AG04449 (cell line): Measurements from ENCODE around the gene ITPR1.

ENCODE experiments used
- CTCF ChIA-PET: fragments of 350-600 bp; formaldehyde crosslinking; extraction: SDS; loops from one replicate; lab custom pipeline; 2021; ENCODE audit warnings: antibody characterized with exemption; lab: Yijun Ruan, JAX
- POLR2A ChIA-PET: fragments of 400-600, 350-600 bp; formaldehyde crosslinking; extraction: SDS; loops from one replicate; lab custom pipeline; 2020; ENCODE audit warnings: antibody characterized with exemption, inconsistent platforms; lab: Yijun Ruan, JAX
- DNase-seq: peaks from one replicate; pipeline ENCODE4 v3.0.0-alpha.2; 2010; ENCODE audit warnings: low read depth, low spot score
- H3K4me3 ChIP-seq: 2 replicates; pipeline ENCODE4 v1.5.1; 2011; ENCODE audit warnings: low read depth, mild to moderate bottlenecking, control low read depth, low read length
- CTCF ChIP-seq: IDR thresholded peaks from one replicate; pipeline ENCODE4 v1.5.1; 2011; ENCODE audit warnings: mild to moderate bottlenecking, moderate library complexity, low read length, control low read depth, inconsistent platforms; ENCODE audit not compliant: insufficient read depth; ENCODE audit errors: missing control alignments

The ITPR1 gene

GRCh38 chr3:4749567-4750002 is 256.4 kb downstream of the ITPR1 start:
- ChIA-PET POLR2A (no interaction called here), CTCF (interaction anchor here (1.4 kb wide), 1 partner anchor 230 kb away, joined by 4 read pairs; the partner anchor contains the start of gene BHLHE40)
- no peak overlapping the region for H3K4me3 ChIP-seq
- no peak for TF ChIP-seq CTCF
- DNase-seq: no peak

- DNase-seq: no peak
- ChIA-PET CTCF (interaction anchor here (0.9 to 1.4 kb wide), 3 partner anchors 39 to 229 kb away, joined by 3 to 4 read pairs (median 3); partner anchors contain the start of gene BHLHE40), POLR2A (no interaction called here)
- H3K4me3 ChIP-seq: no peak overlapping the region
- TF ChIP-seq CTCF: no peak
Measured at GRCh38 chr3:4750306-4750968, 257.3 kb downstream of the ITPR1 start.

DNA sequence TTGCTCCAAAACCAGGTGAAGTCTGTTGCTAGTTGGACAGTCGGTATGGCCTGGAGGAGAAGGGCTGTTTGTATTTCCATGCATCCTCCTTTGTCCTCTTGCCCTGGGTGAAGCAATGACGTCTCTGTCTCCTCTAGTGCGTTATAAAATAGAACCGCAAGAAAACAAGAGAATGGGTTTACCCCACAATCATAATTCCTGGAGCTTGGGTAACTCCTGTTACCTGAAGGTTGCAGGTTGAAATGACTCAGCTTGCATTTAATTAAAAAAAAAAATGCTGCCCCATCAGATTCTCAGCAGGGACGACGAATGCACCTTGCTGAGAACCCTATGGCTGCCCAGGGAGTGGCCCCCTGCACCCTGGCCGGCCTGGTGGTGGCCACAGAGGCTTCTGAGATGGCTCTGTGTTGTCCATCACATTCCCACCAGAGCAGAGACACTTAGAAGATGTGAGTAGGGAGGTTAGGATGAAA is 257.9 kb downstream of the ITPR1 start:
- no peak overlapping the region for H3K4me3 ChIP-seq
- ChIA-PET CTCF (interaction anchor here (1.4 to 1.6 kb wide), 3 partner anchors 14 to 228 kb away, joined by 3 to 4 read pairs (median 4); partner anchors contain the start of gene BHLHE40), POLR2A (no interaction called here)
- no peak for DNase-seq
- no peak for TF ChIP-seq CTCF

GRCh38 chr3:4751502-4752101 is 258.5 kb downstream of the ITPR1 start:
- no peak for TF ChIP-seq CTCF
- H3K4me3 ChIP-seq: no peak overlapping the region
- CTCF ChIA-PET: interaction anchor here (1.2 to 1.6 kb wide), 3 partner anchors 14 to 227 kb away, joined by 3 to 4 read pairs (median 3); partner anchors contain the start of gene BHLHE40
- DNase-seq: peak; percentile 85
- POLR2A ChIA-PET: interaction anchor here (0.7 kb wide), 1 partner anchor 24 kb away, joined by 3 read pairs; no protein-coding TSS in a partner anchor

DNA sequence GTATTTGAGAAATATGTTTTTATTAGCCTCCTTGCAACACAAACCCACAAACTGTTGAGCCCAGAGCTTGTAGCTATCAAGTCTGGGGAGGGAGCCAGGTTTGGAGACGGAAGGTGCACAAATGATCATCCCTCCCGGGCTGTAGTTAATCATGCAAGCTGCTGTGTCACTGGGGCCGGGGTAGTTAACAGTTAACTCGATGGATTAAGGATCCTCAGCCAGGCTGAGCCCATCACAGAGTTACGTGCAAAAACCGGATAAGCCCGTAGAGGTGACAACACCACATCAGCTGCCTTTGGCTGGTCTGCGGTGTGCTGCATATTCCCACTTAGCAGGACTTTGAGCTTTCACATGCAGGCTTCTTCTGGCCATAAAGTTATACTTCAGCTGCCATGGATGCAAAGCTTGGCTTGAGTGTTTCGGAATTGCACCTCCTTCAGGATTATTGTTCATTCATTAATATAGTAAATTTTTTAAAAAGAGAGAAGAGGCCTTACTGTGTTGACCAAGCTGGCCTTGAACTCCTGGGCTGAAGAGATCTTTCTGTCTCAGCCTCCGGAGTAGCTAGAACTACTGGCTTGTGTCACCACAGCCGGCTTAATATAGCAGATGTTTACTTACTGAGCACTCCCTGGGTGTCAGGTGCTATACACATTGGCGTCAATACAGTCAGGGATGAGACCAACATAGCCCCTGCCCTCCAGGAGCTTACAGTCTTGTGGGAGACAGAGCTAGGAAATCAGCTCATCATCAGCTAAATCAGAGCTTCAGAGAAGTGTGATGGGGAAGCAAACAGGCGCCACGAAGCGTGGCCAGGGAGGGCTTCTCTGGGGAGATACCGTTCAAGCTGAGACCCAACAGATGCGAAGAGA is 259.3 kb downstream of the ITPR1 start:
- H3K4me3 ChIP-seq: no peak overlapping the region
- POLR2A ChIA-PET: interaction anchor here (0.6 to 0.7 kb wide), 3 partner anchors 25 to 129 kb away, joined by 3 read pairs; no protein-coding TSS in a partner anchor
- DNase-seq: peak; percentile 70
- CTCF ChIA-PET: interaction anchor here (0.8 to 1.6 kb wide), 6 partner anchors 11 to 227 kb away, joined by 3 to 4 read pairs (median 3); partner anchors contain the start of gene BHLHE40
- TF ChIP-seq CTCF: no peak
